Measurements from ENCODE around the gene SYT7.
A peak's percentile ranks its signal among the peaks of the same experiment; 100 is the strongest.

SYT7 gene

DNA sequence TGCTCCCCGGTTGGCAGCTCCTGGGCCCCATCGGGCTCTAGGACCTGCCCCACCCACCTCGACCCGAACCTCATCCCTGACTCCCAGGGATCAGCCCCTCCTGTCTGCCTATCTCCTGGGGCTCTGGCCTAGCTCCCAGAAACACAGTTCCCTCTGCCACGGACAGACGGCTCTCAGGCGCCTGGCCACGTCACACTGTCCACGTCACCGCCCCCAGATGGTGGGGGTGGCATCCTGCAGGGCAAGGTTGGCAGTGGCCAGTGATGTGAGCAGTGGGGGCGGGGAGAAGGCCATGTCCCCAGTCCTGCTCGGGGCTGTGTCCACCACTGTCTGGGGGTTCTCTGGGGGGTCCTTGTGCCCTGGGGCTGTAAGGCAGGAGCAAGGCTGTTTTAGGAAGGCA lies 29.2 kb downstream of the SYT7 start (continued):
- TF ChIP-seq, protein P1, sequence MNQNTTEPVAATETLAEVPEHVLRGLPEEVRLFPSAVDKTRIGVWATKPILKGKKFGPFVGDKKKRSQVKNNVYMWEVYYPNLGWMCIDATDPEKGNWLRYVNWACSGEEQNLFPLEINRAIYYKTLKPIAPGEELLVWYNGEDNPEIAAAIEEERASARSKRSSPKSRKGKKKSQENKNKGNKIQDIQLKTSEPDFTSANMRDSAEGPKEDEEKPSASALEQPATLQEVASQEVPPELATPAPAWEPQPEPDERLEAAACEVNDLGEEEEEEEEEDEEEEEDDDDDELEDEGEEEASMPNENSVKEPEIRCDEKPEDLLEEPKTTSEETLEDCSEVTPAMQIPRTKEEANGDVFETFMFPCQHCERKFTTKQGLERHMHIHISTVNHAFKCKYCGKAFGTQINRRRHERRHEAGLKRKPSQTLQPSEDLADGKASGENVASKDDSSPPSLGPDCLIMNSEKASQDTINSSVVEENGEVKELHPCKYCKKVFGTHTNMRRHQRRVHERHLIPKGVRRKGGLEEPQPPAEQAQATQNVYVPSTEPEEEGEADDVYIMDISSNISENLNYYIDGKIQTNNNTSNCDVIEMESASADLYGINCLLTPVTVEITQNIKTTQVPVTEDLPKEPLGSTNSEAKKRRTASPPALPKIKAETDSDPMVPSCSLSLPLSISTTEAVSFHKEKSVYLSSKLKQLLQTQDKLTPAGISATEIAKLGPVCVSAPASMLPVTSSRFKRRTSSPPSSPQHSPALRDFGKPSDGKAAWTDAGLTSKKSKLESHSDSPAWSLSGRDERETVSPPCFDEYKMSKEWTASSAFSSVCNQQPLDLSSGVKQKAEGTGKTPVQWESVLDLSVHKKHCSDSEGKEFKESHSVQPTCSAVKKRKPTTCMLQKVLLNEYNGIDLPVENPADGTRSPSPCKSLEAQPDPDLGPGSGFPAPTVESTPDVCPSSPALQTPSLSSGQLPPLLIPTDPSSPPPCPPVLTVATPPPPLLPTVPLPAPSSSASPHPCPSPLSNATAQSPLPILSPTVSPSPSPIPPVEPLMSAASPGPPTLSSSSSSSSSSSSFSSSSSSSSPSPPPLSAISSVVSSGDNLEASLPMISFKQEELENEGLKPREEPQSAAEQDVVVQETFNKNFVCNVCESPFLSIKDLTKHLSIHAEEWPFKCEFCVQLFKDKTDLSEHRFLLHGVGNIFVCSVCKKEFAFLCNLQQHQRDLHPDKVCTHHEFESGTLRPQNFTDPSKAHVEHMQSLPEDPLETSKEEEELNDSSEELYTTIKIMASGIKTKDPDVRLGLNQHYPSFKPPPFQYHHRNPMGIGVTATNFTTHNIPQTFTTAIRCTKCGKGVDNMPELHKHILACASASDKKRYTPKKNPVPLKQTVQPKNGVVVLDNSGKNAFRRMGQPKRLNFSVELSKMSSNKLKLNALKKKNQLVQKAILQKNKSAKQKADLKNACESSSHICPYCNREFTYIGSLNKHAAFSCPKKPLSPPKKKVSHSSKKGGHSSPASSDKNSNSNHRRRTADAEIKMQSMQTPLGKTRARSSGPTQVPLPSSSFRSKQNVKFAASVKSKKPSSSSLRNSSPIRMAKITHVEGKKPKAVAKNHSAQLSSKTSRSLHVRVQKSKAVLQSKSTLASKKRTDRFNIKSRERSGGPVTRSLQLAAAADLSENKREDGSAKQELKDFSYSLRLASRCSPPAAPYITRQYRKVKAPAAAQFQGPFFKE (tag by site-specific recombination; IDR thresholded peaks at IDR 0.05; ENCODE audit: borderline replicate concordance), result no peak
- peak; percentile 39 for TF ChIP-seq ZFHX2 (tag by site-specific recombination; conservative IDR thresholded peaks at IDR 0.05)
- TF ChIP-seq, protein P2, sequence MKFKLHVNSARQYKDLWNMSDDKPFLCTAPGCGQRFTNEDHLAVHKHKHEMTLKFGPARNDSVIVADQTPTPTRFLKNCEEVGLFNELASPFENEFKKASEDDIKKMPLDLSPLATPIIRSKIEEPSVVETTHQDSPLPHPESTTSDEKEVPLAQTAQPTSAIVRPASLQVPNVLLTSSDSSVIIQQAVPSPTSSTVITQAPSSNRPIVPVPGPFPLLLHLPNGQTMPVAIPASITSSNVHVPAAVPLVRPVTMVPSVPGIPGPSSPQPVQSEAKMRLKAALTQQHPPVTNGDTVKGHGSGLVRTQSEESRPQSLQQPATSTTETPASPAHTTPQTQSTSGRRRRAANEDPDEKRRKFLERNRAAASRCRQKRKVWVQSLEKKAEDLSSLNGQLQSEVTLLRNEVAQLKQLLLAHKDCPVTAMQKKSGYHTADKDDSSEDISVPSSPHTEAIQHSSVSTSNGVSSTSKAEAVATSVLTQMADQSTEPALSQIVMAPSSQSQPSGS (tag by site-specific recombination; IDR thresholded peaks at IDR 0.05; ENCODE audit: low read depth), result no peak
- 0 out of 2 replicates have a peak, but pooled peaks have one; percentile 29 for TF ChIP-seq GLIS2 (tag by site-specific recombination; IDR thresholded peaks at IDR 0.05)
- TF ChIP-seq, protein P3, sequence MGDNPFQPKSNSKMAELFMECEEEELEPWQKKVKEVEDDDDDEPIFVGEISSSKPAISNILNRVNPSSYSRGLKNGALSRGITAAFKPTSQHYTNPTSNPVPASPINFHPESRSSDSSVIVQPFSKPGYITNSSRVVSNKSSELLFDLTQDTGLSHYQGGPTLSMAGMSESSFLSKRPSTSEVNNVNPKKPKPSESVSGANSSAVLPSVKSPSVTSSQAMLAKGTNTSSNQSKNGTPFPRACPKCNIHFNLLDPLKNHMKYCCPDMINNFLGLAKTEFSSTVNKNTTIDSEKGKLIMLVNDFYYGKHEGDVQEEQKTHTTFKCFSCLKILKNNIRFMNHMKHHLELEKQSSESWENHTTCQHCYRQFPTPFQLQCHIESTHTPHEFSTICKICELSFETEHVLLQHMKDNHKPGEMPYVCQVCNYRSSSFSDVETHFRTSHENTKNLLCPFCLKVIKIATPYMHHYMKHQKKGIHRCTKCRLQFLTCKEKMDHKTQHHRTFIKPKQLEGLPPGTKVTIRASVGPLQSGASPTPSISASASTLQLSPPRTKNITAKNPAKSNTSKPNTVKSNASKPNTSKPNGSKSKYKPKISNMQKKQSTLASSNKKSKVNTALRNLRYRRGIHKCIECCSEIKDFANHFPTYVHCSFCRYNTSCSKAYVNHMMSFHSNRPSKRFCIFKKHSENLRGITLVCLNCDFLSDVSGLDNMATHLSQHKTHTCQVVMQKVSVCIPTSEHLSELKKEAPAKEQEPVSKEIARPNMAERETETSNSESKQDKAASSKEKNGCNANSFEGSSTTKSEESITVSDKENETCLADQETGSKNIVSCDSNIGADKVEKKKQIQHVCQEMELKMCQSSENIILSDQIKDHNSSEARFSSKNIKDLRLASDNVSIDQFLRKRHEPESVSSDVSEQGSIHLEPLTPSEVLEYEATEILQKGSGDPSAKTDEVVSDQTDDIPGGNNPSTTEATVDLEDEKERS (tag by site-specific recombination; IDR thresholded peaks at IDR 0.05), result no peak
- no peak for TF ChIP-seq ZNF660 (tag by site-specific recombination; IDR thresholded peaks at IDR 0.05)
- no peak for TF ChIP-seq ZNF791 (tag by site-specific recombination; IDR thresholded peaks at IDR 0.05)

DNA sequence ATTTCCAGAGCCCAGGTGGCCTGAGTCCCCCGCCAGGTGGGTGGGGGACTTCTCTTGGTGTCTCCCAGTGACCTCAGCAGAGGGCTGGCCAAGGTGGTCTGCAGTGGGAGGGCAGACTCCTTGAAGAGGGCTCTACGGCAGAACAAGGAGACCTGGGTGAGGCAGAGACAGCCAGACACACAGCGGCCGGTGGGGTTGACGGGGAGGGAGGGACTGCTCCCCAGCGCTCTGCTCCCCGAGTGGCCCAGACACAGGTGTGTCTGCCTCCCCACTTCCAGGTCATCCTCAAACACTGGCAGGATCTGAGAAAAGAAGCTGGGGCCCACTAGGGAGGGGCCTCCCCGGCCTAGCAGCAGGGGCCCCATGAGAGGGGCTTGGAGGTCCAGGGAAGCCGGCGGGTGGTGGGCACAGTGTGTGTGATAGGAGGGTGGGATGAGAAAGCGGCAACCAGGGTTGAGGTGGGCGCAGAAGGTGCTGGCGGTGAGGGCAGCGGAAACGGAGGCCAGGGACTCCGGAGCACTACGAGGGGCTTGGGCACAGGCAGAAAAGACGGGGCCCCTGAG lies 30.1 kb downstream of the SYT7 start:
- ChIA-PET POLR2A (no interaction called here), CTCF (no interaction called here)
- Histone ChIP-seq H3K9me3 (ENCODE audit: control insufficient read depth, insufficient read depth, low read depth, low read length) (no peaks in the 10 kb centered on the region), H3K4me1 (ENCODE audit: control insufficient read depth, insufficient read depth, low read length) (no peaks in the 10 kb centered on the region), H3K36me3 (ENCODE audit: control insufficient read depth in 2 of 2, insufficient read depth in 1 of 2, low read length in 2 of 2) (no peaks in the 10 kb centered on the region), H3K27ac (ENCODE audit: extremely low read depth, low read depth, low read length) (no peak overlapping the region), H3K4me3 (ENCODE audit: low read depth, low read length) (no peak overlapping the region)
- TF ChIP-seq ZFP37 (tag by site-specific recombination; IDR thresholded peaks at IDR 0.05), result no peak
- no peak for TF ChIP-seq ZNF560 (tag by site-specific recombination; IDR thresholded peaks at IDR 0.05; ENCODE audit: borderline replicate concordance)
- TF ChIP-seq, protein P4, sequence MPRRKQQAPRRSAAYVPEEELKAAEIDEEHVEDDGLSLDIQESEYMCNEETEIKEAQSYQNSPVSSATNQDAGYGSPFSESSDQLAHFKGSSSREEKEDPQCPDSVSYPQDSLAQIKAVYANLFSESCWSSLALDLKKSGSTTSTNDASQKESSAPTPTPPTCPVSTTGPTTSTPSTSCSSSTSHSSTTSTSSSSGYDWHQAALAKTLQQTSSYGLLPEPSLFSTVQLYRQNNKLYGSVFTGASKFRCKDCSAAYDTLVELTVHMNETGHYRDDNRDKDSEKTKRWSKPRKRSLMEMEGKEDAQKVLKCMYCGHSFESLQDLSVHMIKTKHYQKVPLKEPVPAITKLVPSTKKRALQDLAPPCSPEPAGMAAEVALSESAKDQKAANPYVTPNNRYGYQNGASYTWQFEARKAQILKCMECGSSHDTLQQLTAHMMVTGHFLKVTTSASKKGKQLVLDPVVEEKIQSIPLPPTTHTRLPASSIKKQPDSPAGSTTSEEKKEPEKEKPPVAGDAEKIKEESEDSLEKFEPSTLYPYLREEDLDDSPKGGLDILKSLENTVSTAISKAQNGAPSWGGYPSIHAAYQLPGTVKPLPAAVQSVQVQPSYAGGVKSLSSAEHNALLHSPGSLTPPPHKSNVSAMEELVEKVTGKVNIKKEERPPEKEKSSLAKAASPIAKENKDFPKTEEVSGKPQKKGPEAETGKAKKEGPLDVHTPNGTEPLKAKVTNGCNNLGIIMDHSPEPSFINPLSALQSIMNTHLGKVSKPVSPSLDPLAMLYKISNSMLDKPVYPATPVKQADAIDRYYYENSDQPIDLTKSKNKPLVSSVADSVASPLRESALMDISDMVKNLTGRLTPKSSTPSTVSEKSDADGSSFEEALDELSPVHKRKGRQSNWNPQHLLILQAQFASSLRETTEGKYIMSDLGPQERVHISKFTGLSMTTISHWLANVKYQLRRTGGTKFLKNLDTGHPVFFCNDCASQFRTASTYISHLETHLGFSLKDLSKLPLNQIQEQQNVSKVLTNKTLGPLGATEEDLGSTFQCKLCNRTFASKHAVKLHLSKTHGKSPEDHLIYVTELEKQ (tag by site-specific recombination; IDR thresholded peaks at IDR 0.05; ENCODE audit: borderline replicate concordance), result no peak
- no peak for TF ChIP-seq ZNF266 (tag by site-specific recombination; IDR thresholded peaks at IDR 0.05; ENCODE audit: low read depth)
- no peak for TF ChIP-seq ZNF350 (tag by site-specific recombination; IDR thresholded peaks at IDR 0.05)
- no peak for TF ChIP-seq PRDM1 (tag by site-specific recombination; IDR thresholded peaks at IDR 0.05)
- TF ChIP-seq ZNF324 (tag by site-specific recombination; IDR thresholded peaks at IDR 0.05), result no peak
- TF ChIP-seq ZNF776 (tag by site-specific recombination; IDR thresholded peaks at IDR 0.05; ENCODE audit: borderline replicate concordance), result no peak
- TF ChIP-seq, protein P5, sequence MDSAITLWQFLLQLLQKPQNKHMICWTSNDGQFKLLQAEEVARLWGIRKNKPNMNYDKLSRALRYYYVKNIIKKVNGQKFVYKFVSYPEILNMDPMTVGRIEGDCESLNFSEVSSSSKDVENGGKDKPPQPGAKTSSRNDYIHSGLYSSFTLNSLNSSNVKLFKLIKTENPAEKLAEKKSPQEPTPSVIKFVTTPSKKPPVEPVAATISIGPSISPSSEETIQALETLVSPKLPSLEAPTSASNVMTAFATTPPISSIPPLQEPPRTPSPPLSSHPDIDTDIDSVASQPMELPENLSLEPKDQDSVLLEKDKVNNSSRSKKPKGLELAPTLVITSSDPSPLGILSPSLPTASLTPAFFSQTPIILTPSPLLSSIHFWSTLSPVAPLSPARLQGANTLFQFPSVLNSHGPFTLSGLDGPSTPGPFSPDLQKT (IDR thresholded peaks at IDR 0.05; ENCODE audit: borderline replicate concordance, low read depth, low read length), result no peak
- TF ChIP-seq, protein P6, sequence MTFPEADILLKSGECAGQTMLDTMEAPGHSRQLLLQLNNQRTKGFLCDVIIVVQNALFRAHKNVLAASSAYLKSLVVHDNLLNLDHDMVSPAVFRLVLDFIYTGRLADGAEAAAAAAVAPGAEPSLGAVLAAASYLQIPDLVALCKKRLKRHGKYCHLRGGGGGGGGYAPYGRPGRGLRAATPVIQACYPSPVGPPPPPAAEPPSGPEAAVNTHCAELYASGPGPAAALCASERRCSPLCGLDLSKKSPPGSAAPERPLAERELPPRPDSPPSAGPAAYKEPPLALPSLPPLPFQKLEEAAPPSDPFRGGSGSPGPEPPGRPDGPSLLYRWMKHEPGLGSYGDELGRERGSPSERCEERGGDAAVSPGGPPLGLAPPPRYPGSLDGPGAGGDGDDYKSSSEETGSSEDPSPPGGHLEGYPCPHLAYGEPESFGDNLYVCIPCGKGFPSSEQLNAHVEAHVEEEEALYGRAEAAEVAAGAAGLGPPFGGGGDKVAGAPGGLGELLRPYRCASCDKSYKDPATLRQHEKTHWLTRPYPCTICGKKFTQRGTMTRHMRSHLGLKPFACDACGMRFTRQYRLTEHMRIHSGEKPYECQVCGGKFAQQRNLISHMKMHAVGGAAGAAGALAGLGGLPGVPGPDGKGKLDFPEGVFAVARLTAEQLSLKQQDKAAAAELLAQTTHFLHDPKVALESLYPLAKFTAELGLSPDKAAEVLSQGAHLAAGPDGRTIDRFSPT (tag by site-specific recombination; IDR thresholded peaks at IDR 0.05), result no peak
